DMS 273 treated with DMSO at 0.1 percent for 48 hours (cell line): ENCODE data around the gene DRP2.
"Not testable (repeated sequence)": the region's sequence is repeated elsewhere in the genome, so short reads cannot be mapped to it uniquely, and the experiment has no call there.

ENCODE experiments used
- DNase-seq: peaks from one replicate; lab custom pipeline; 2025; lab: John Stamatoyannopoulos, UW

Gene DRP2, protein sequence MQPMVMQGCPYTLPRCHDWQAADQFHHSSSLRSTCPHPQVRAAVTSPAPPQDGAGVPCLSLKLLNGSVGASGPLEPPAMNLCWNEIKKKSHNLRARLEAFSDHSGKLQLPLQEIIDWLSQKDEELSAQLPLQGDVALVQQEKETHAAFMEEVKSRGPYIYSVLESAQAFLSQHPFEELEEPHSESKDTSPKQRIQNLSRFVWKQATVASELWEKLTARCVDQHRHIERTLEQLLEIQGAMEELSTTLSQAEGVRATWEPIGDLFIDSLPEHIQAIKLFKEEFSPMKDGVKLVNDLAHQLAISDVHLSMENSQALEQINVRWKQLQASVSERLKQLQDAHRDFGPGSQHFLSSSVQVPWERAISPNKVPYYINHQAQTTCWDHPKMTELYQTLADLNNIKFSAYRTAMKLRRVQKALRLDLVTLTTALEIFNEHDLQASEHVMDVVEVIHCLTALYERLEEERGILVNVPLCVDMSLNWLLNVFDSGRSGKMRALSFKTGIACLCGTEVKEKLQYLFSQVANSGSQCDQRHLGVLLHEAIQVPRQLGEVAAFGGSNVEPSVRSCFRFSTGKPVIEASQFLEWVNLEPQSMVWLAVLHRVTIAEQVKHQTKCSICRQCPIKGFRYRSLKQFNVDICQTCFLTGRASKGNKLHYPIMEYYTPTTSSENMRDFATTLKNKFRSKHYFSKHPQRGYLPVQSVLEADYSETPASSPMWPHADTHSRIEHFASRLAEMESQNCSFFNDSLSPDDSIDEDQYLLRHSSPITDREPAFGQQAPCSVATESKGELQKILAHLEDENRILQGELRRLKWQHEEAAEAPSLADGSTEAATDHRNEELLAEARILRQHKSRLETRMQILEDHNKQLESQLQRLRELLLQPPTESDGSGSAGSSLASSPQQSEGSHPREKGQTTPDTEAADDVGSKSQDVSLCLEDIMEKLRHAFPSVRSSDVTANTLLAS

DNA sequence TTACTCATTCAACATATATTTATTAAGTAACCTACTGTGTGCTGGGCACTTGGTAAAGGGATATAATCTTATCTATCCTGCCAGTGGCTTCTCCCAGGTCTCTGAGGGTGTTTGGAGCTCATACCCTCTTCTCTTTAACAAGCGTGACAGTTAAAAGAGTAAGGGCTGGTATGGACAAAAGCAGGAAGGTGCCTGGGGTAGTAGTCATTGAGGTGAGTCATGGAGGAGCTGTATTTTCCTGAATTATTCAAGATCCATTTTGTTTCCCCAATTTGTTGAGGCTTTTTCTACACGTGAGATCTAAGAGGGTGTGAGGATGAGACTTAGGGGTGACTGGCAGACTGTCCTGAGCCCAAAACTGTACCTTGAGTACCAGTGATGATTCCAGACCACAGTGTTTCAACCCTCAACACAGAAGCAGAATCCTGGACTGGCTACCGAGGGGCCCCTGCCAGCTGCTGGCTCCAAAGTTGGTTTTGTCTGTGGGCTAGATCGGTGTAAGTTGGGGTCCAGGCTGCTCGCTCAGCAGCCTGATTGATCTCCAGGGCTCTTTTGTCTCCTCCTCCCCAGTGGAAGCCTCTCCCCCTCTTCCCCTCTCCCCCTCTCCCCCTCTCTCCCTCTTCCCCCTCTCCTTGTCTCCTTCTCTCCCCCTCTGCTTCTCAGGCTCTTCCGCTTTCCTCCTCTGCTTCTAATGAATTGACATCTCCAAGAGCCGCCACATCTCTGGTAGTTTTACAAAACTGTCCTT lies at the start of gene DRP2:
Gene DRP2, plus strand, starts transcription at position 671 of the 748 bp plus-strand sequence. CDS start 11,862 bp downstream, outside the sequence.
- no peak for DNase-seq

DNA sequence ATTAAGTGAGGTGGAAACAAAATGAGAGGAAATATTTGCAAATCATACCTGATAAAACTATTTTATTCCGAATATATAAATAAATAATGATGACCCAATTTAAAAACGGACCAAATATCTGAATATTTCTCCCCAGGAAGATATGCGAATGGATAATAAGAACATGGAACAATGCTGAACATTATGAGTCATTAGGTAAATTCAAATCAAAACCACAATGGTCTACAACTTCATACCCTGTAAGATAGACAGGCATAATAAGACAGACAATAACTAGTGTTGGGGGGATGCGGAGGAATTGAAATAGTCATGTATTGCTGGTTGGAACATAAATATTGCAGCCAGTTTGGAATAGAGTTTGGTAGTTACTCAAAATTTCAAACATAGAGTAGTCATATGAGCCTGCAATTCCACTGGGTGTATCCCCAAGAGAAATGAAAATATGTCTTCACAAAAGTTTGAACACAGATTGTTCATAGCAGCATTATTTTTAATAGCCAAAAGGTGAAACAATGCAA lies 47.6 kb upstream of the DRP2 start:
- no peak for DNase-seq

DNA sequence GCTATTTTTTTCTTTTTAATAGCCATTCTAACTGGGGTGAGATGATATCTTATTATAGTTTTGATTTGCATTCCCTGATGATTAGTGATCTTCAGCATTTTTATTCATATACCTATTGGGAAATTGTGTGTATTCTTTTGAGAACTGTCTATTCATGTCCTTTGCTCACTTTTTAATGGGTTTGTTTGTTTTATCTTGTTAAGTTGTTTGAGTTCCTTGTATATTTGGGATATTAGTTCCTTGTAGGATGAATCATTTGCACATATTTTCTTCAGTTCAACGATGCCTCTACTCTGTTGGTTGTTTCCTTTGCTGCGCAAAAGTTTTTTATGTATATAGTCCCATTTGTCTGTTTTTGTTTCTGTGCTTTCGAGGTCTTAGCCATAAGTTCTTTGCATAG lies 43.1 kb upstream of the DRP2 start:
- DNase-seq, result no peak

DNA sequence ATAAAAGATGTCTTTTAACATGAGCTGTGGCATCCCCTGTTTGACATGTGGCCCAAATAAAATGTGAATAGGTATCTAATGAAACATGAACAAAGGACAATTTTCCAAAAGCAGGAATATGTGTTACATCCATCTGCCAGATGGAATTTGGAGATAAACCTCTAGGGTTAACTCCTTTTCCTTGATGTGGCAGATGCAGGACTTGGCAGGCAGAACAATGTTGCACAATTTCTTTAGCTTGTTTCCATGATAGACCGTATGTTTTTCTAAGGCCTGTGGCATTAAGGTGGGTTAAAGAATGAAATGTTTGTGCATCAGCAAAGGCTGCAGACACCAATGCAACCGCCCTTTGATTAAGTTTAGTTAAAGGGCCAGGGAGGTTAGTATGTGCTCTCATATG lies 34.7 kb upstream of the DRP2 start:
- peak; percentile 46 for DNase-seq

DNA sequence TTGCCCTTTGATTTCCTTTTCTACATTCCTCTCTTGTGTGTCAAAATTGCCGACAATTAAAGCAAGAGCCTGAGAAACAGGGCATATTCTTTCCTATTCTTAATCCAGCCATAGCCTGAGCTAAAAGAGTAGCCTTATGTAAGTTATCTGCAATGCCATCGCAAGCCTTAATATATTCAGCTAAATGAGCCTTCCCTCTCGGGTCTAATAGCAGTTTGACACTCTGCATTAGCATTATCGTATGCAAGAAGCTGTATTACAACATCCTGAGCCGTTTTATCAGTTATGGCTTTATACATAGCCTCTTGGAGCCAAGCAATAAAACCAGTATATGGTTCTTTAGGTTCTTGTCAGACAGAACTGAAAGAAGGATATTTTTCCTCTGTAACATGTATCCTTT lies 31.6 kb upstream of the DRP2 start:
- DNase-seq, result not testable (repeated sequence)

DNA sequence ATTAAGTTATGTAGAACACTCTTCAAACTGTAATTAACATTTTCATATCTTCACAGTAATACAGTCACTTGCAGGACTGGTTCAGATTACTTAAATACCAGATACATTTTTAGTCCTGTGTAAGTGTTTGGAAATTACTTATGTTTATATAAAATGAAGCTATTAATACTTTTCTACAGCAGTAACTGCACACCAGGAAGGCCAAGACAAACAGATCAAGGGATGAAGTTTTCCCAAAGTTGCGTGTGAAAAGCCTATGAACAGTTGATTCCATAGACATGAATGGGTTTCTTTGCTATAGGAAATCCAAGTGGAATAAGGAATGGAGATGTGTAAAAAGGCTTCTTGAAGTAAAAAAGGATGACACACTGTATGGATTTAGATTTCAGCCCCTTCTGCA lies 28.9 kb upstream of the DRP2 start:
- DNase-seq, result no peak

DNA sequence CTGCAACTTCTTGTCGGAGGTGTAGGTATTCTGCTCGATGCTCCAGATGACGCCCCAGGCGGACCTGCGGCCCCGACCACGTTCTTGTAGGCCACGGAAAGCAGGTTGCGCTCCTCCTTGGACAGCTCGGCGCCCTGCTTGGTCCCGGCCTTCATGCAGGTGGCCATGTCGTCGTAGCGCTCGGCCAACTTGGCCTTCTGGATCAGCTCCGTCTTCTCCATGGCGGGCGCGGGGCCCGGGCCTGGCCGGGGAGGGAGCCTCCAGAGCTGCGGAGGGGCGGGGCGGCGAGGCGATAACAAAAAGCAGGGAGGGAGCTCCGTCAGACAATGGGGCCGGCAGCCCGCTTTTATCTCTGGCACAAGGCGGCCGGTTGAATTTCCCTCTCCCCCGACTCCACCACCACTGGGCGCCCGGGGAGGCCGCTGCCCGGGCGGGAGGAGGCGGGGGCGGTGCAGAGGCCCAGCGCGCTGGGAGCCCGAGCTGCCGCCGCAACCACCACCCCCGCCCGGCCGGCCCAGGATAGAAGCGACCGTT lies 28.3 kb upstream of the DRP2 start:
- no peak for DNase-seq

DNA sequence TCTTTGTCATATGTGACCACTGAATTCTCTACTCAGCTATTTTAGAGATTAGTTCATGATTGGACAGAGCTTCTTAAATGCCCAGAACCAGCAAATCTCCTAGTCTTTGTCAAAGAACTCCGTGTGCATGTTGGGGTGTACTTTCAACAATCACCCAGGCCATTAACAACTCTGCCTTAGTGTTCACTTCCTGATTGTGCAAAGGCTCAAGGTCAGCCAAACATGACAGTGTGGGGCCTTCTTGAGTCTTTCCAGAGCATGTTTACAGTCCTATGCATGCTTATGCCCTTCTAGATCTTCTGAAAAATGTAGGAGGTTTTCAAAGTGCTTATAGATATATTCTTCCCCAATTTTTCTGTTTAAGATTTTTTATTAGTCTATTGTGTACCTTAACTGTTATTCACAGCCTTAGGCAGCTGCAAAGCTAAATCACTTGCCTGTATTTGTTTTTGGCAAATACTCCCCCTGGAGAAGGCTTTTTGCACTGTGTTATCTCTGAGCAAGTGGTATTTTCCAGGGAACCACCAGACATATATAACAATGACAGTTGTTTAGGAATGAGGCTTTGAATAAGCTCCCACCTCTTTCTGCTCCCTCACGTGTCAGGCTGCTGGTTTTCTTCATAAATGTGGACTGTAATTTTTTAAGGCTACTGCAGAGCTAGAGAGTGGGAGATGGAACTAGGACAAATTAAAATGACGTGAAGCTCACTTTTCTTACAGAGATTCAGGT lies 24.0 kb upstream of the DRP2 start:
- DNase-seq, result no peak

DNA sequence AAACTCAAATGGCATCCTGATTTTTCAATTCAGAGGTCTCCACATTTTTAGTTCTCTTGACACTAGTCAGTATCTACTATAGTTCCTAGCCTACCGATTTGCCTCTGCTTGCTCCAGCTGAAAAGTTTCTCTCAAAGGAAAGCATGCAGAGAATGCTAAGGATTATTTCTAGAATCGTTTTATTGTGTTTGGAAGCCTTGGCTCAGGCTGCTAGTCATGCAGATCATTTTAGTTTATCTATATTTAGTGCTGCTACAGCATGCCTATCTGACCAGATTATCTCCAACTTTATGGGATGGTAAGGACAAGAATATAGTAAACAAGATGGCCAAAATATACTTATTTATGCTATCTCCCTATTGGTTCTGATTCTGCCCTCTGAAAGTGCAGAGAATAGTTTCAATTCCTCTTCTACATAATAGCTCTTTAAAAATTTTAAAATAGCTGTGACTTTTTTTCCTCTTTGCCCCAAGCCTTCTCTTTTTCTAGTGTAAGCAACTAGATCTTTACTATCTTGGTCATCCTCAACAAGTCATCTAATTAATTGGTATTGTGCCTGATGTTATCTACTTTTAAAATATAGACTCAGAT lies 15.7 kb upstream of the DRP2 start:
- DNase-seq, result no peak

DNA sequence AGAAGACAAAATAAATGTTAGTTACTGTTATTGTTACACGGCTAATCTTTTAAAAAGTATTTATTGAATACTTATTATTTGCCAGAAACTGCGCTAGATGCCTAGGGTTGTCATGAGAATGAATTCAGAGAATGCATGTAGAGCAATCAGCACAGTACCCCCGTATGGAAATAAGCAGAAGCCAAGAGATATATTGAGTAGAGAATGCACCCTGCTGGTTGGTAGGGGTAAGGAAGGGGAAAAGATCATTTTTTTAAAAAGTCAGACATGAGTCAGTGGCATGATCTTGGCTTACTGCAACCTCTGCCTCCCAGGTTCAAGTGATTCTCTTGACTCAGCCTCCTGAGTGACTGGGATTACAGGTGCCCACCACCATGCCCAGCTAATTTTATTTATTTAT lies 13.1 kb upstream of the DRP2 start:
- peak; percentile 10 for DNase-seq

DNA sequence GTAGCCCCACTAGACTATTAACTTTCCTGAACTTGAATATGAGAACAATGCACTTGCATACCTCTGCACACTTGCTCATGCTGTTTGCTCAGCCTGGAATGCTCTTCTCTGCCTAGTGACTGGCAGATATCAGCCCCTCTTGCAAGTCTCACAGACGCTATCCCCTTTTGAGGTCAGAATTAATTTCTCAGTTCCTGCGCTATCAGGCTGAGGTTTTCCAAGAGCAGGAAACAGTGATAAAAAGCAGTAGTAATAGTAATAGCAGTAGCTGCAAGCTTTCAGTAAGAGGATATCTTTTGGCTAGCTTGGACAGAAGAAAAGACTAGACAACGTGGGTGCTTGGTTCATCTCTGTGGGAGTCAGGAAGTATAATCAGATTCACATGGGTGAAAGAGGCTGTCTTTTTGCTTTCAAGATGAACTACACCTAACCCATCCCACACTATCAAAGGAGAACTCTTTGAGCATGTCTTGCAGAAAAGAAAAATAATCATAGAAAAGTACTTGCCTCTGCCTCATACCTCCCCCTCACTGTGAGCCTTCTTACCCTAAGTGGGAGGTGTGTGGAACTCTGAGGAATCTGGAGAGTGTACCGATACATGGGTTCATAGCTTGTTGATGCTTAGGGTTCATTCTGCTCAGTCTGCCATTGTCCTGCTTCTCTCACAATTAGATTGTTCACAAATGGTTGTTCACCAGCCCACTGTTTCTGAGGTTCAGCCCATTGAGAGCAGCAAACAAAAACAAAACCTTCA lies 11.3 kb upstream of the DRP2 start:
- no peak for DNase-seq

DNA sequence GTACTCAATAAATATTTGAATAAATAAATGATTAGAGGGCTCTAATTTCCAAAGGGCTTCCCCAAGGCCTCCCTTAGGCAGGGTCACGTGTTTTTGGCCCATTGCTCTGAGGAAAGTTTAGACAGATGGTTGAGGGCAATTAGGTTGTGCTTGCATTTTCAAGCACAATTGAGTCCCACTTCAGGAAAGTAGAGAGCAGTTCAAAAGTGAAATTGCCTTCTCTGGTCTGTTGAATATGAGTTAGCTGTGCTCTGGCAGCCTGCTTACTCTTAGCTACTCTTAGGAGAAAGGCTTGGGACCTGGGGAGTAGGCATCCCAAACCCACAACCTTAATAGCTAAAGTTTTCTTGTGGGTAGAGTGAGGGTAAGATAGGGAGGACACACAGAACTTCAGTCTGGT lies 9.0 kb upstream of the DRP2 start:
- peak; percentile 47 for DNase-seq

DNA sequence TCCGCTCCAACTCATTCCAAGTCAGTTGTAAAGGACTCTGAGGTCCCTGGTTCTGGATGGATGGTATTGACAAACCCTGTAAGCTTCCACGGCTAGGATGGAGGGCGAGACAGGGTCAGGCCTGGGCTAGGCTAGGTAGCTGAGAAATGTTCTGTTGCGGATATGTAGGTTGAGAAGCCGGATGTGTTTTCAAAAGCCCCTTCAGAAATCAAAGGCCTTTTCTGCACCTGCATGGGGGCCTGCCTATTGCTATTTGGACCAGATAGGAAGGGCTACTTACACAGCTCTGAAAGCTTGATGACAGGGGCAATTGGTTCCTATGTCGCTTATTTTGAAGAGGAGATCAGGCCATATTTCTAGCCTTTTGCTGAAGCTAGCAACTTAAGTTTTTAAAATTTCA lies 1.9 kb upstream of the DRP2 start:
- DNase-seq, result no peak

DNA sequence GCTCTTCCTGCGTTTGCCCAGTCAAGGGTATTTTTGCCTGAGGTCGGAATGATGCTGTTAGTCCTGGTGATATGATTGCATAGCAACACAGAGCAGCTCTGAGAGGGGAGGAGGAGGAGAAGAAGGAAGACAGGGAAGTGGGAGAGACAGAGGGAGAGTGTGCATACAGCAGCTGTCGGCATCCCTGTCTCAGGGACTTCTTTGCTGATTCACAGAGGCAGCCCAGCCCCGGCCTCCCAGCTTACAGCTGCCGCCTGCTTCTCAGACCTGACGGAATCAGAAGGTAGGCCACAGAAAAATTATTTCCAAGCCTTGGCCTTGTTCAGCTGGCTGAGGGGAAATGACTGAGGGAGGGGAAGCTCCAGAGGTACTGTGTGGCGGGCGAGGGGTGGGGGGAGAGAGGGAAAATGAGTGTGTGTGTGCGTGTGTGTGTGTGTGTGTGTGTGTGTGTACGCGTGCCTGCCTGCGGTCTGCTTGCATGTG lies 319 bp downstream of the DRP2 start:
- DNase-seq, result no peak

DNA sequence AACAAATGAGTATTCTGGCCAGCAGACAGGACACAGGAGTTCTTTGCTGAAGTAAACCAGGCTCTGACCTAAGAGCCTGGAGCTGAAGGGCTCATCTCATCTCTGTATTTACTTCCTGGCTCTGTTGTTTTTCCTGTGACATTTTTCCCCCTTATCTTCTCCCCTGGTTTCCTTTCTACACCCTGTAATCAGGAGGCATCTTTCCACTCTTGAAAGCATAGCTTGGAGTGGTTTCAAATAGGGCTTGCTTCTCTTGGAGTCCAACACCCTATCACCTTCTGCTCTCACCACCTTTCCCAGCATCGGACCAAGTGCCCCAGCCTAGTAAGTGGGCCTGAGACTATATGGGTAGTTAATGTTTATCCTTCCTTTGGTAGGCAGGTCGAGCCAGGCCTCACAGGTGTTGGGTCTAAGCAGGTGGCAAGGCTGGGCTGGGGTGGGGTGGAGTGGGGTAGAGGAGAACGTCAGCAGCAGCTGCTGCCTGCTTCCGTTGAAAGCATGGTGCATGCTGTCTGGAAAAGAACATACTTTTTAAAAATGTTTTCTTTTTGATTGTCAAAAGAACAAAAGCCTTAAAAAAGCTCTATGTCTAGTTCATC lies 1.2 kb downstream of the DRP2 start:
- DNase-seq, result no peak

DNA sequence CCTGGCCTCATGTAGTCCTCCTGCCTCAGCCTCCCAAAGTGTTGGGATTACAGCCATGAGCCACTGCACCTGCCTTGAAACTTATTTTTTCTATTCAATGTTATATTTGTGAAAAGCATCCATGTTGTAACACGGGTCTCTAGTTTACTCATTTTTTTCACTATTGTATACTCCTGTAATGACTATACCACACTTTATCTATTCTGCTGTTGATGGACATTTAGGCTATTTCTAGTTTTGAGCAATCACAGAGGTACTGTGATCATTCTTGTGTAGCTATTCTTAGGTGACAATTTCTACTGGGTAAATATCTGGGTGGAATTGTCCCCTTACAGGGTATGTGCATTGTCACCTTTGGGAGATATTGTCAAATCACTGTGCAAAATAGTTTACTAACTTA lies 3.6 kb downstream of the DRP2 start:
- DNase-seq, result no peak

DNA sequence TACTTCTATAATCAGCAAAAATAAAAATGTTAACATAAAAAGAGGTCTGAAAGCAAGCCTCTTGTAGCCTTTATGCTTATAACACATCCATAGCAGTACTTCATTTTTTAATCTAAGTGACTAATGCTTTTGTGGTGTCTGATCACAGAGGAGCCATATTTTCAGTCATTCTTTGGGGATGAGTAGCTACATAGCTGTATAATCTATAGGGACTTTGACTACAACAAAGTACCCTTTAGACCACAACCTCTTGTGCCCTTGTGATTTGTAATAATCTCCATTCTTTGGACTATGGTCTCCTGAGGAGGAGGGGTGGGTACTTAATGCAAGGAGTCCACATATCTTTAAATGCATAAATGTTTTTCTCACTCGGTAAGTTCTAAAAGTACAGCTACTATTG lies 9.6 kb downstream of the DRP2 start:
- no peak for DNase-seq

DNA sequence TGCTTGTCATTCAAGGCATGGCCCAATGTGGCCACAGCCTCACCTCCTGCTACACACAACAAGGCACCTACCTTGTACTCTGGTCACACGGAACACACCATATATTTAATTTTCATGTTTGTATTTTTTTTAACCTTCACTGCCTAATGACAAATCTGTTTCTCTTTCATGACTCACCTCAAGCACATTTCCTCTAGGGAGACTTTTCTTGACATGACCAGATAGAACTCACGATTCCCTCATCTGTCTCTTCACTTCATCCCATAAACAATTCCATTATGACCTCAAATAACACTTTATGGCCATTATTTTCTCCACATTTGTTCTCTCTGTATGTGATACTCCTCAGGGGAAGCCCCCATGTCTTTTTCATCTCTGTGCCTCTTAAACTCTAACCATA lies 11.1 kb downstream of the DRP2 start:
- no peak for DNase-seq

DNA sequence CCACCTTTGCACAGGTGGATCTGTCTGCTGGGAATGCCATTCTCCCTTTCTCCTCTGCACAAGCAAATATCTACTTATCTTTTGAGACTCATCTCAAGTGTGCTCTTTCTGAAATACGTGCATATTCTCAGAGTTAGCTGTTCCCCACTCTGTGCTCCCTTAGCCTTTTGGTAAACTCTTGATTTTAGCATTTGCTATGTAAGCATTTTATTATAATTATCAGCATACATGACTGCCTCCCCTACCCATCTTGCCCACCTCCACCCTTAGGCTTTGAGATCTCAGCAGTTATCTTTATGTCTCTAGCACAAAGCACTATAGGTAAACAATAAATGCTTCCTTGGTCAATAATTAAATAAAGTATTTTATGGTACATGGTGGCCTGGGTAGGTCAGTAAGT lies 11.5 kb downstream of the DRP2 start:
- no peak for DNase-seq
